Stromal cell of bone marrow (primary cell): ENCODE data around the gene RHBDF2.

Experiments used
- DNase-seq: peaks from one replicate; pipeline ENCODE4 v3.0.0-alpha.2; 2012; ENCODE audit warnings: low read depth

RHBDF2 gene

DNA sequence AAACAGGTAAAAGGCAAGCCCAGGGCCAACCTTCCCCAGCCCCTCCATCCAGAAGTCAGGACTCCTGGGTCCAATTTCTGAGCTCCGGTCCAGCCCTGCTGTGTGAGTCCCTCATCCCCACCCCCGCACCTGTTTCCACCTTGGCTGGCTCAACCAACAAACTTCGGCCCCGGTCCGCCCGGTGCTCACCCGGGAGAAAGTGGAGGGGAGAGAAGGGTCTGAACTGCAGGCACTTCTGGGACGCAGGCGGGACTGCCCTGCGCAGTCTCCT lies 541 bp downstream of the RHBDF2 start:
- DNase-seq: no peak

GRCh38 chr17:76500074-76500746 lies 1.0 kb downstream of the RHBDF2 start:
- no peak for DNase-seq

DNA sequence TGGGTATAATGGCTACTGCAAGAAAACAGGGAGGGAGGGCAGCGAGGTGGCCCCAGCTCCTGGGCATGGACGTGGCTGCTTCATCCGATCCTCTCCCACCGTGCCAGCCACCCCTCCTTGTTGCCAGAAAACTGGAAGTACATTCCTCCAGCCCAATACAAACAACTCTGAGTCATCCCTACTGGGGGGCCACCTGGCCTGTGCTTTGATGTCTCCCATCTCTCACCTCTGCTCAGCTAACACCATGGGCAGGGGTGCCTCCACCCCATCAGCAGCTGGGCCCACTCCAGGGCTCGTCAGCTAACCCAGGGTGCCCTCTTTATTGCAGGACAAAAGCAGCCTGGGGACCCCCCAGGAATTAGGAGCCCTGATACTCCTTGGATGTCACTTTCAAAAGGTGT lies 2.0 kb downstream of the RHBDF2 start:
- no peak for DNase-seq

DNA sequence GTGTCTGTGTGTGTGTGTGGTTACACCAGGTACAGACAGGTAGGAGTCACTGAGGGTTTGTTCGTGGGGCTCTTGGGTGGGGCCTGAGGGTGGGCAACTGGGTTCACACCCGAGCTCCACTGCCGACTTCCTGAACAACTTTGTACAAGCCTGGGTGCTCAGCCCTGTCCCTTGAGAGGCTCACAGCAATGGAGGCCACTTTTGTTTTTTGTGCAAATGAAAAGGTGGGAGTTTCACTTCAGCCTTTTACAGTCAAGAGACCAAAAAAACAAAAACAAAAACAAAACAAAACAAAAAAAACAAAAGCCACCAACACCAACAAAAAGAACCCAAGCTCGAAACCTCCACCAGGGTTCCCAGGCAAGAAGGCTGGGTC lies 2.4 kb downstream of the RHBDF2 start:
- no peak for DNase-seq

GRCh38 chr17:76497979-76498875 lies 3.0 kb downstream of the RHBDF2 start:
- peak; percentile 50 for DNase-seq

GRCh38 chr17:76497699-76497978 lies 3.6 kb downstream of the RHBDF2 start:
- DNase-seq: no peak

GRCh38 chr17:76496464-76496863 lies 4.8 kb downstream of the RHBDF2 start:
- DNase-seq: no peak

- no peak for DNase-seq
Observed at GRCh38 chr17:76495663-76496400, 5.4 kb downstream of the RHBDF2 start.

GRCh38 chr17:76493505-76494167 lies 7.6 kb downstream of the RHBDF2 start:
- no peak for DNase-seq

- DNase-seq: peak; percentile 64
Observed at GRCh38 chr17:76492989-76493501, 8.2 kb downstream of the RHBDF2 start.

DNA sequence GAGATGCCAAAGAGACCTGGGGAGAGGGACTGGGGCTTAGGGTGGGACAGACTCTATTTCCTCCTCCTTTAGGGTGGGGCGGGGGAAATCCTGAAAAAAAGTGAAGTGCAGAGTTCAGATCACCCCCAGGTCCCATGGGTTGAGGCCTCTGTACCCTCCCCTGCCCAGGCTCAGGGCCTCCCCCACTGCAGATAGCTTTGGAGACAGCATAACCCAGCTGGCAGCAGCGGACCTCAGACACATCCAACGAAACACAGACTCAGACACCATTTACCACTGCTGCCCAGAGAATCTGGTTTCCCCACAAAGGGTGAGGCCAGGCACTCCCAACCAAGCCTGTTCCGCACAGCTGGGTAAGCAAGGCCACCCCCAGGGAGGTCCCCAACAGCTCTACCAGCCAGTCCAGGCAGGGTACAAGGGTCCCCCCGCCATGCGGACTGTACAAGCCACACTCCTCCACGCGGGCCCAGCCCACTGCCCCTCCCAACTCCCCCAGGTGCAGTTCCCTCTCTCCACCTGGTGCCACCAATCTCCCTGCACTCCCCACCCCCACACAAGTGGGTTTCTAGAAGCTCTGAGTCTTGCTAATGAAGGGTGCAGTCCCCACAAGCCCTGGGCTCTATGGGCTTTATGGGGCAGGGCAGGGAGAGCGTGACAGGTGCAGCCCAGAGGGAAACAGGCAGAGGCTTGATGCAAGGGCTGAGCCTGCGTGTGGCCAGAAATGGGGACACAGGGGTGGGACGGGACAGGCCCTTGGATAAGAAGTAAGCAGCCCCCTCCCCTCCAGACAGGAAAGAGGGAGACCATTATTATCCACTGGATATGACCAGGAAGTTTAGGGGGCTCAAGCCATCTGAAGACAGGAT lies 8.9 kb downstream of the RHBDF2 start:
- no peak for DNase-seq

- no peak for DNase-seq
Observed at GRCh38 chr17:76491271-76492122, 9.7 kb downstream of the RHBDF2 start.

GRCh38 chr17:76490112-76490710 lies 11.0 kb downstream of the RHBDF2 start:
- DNase-seq: no peak

- no peak for DNase-seq
Observed at GRCh38 chr17:76487451-76488192, 13.6 kb downstream of the RHBDF2 start.

DNA sequence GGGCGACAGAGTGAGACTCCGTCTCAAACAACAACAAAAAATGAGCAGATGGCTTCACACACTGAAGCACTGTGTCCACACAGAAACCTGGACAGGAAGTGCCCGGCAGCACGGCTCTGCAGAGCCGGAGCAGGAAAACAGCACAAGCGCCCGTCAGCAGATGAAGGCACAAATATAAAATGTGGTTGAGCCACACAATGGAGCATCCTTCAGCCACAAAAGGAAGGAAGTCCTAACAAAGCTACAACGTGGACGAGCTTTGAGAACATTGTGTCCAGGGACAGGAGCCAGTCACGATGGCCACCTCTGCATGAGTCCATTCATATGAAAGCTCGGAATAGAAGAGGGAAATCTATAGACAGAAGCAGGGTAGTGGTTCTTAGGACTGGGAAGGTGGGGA lies 15.7 kb downstream of the RHBDF2 start:
- DNase-seq: no peak

DNA sequence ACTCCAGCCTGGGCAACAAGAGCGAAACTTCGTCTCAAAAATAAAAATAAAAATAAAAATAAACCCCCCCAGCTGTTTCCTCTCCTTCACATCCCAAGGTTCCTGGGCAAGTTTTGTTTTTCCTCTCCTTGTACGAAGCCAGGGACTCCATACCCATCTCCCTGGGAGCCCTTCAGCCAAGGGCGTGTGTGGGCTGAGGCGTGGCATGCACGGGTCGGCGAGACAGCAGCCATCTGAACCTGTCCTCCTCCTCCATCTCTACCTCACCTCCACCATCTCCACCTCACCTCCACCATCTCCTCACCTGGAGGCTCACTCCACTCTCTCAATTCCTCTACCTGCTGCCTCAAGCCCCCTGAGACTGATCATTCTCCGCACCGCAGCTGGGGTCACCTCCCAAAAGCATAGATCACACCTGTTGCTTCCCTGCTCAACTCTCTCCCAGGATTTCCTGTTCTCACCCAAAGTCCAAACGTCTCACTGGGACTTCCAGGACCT lies 16.9 kb downstream of the RHBDF2 start:
- DNase-seq: no peak

GRCh38 chr17:76481071-76481655 lies 20.1 kb downstream of the RHBDF2 start:
- DNase-seq: no peak

DNA sequence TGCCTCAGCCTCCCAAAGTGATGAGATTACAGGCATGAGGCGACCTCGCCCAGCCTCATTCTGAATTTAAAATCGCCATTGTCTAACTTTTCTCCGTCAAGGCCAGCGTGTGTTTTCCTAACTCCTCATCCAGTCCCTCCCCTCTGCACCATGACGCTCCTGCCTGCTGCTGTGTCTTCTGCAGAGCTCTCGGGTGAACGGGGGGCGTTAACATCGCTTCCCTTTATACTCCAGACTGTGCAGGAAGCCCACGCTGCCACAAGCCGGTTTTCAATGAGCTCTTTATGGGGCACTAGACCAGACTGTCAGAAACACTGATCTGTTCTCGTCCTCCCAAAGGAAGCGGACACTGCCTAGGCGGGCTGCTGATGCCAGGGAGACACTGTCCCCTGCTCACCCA lies 20.6 kb downstream of the RHBDF2 start:
- no peak for DNase-seq

DNA sequence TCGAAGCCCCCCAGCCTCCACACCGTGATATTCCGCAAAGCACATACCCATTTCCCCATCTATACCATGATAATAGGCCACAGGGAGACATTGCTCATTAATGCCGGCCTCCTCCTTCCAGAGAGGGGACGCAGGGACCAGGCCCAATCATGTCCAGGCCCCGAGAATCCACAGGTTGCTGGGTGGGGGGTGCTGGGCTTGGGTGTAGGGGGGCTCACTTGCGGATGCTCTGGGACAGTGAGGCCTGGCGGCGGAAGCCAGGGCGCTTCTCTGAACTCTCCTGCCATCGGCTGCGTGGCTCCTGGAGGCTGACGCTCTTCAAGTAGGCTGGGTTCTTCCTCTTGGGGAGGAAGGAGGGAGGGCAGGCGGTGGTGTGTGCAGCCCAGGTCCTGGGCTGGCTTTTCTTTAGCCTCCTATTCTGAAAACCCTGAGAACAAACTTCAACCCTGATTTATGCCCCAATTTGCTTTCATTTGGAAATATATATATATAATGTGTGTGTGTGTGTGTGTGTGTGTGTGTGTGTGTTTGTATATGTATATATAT lies 21.6 kb downstream of the RHBDF2 start:
- DNase-seq: no peak
